Measurements from ENCODE around the gene FBXL19. TPM values are rescaled to one million over a fixed set of nuclear protein-coding genes. Genes with fewer than 3 reads are reported as not detected.

The FBXL19 gene
- total and polyA plus RNA-seq, 9 of the 15 experiments (the other 6 are each of a cell fraction or from before 2014, with no cell fraction given), result 0.13 to 48.0 (median 13.5) TPM; not detected in 1

- TF ChIP-seq HNRNPK (IDR thresholded peaks at IDR 0.05; ENCODE audit: low read depth, low read length, poor library complexity, severe bottlenecking) (no peak), ETS1 (conservative IDR thresholded peaks at IDR 0.05; ENCODE audit: control insufficient read depth, low read depth, low read length) (peak; percentile 99), ZNF75A (CRISPR knock-in tag; IDR thresholded peaks at IDR 0.05) (no peak), YY1 (IDR thresholded peaks at IDR 0.05; ENCODE audit: borderline replicate concordance in 1 of 3, control insufficient read depth in 1 of 3, extremely low read depth in 1 of 3, insufficient read depth in 3 of 3, insufficient read length in 1 of 3, insufficient replicate concordance in 2 of 3, low read depth in 1 of 3, low read length in 2 of 3) (peak; percentile 95 to 99 (median 95)), ERF (CRISPR knock-in tag; IDR thresholded peaks at IDR 0.05) (0 out of 2 replicates have a peak, but pooled peaks have one; percentile 11), E2F6 (IDR thresholded peaks at IDR 0.05; ENCODE audit: borderline replicate concordance in 1 of 2, extremely low read depth in 1 of 2, insufficient read depth in 1 of 2, insufficient read length in 1 of 2, low read depth in 1 of 2, low read length in 1 of 2, poor library complexity in 1 of 2, severe bottlenecking in 1 of 2) (peak in 1 of 2 experiments; percentile 19), SP1 (CRISPR knock-in tag; IDR thresholded peaks at IDR 0.05) (peak; percentile 69), AFF1 (IDR thresholded peaks at IDR 0.05; ENCODE audit: low read depth in 1 of 2, partially characterized antibody in 2 of 2) (peak in 1 of 2 experiments; percentile 97), ASH1L (IDR thresholded peaks at IDR 0.05; ENCODE audit: borderline replicate concordance, low read depth, partially characterized antibody) (peak; percentile 79), SMAD3 (CRISPR knock-in tag; conservative IDR thresholded peaks at IDR 0.05) (peak; percentile 95), SUPT5H (IDR thresholded peaks at IDR 0.05) (no peak), MYBL2 (IDR thresholded peaks at IDR 0.05; ENCODE audit: low read depth) (no peak), MYBL2 (CRISPR knock-in tag; IDR thresholded peaks at IDR 0.05; ENCODE audit: borderline replicate concordance) (no peak), EGR1 (conservative IDR thresholded peaks at IDR 0.05) (0 out of 2 replicates have a peak, but pooled peaks have one; percentile 4), SIX5 (IDR thresholded peaks at IDR 0.05; ENCODE audit: borderline replicate concordance in 1 of 2, insufficient read depth in 1 of 2, low read depth in 1 of 2, low read length in 2 of 2) (peak; percentile 95 to 99), ZNF76 (CRISPR knock-in tag; IDR thresholded peaks at IDR 0.05; ENCODE audit: borderline replicate concordance) (peak; percentile 84; the same call in 1 of the 2 replicates), XRCC5 (IDR thresholded peaks at IDR 0.05; ENCODE audit: low read depth, low read length) (peak; percentile 20), GABPB1 (CRISPR knock-in tag; IDR thresholded peaks at IDR 0.05) (peak; percentile 96), ADNP (tag; IDR thresholded peaks at IDR 0.05) (no peak)
Measured at GRCh38 chr16:30922420-30922959, 882 bp upstream of the FBXL19 start (continued).

Data from K562 (cell line).